HG02759 (cell line): ENCODE data around the gene HOXD13.

Source experiments
- ATAC-seq: cut with Tn5 transposase; IDR thresholded peaks from one replicate; pipeline ENCODE4 v1.9.1; 2021; ENCODE audit warnings: mild to moderate bottlenecking, moderate library complexity; ENCODE audit not compliant: unreplicated experiment

HOXD13 gene

DNA sequence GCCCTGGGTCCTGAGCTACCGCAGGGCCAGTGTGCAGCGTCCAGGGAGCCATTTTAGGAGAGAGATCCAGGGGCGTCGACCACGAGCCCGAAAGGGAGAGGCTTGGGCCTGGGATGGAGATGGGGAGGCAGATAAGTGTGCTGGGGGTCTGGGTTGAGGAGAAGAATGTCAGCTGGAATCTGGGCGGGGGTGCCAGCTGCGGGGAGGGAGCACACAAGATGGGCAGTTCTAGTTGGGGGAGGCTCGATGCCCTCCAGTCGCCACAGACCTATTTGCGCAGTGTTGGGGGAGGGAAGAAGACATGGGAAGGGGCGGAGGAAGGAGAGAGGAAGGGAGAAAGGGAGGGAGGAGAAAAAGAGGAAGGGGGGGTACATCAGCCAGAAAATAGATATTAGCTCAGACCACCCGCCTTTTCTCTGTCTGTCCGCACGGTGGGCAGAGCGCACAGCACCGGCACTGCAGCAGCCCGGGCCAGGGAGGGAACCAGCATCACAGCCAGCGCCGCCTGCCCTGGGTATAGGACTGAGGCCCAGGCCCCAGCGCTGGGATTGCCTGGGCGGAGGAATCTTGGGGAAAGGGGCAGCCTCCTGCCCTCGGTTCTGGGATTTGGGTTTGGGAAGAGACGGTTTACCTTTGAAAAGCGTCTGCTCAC, 12.7 kb downstream of the HOXD13 start:
- no peak for ATAC-seq

DNA sequence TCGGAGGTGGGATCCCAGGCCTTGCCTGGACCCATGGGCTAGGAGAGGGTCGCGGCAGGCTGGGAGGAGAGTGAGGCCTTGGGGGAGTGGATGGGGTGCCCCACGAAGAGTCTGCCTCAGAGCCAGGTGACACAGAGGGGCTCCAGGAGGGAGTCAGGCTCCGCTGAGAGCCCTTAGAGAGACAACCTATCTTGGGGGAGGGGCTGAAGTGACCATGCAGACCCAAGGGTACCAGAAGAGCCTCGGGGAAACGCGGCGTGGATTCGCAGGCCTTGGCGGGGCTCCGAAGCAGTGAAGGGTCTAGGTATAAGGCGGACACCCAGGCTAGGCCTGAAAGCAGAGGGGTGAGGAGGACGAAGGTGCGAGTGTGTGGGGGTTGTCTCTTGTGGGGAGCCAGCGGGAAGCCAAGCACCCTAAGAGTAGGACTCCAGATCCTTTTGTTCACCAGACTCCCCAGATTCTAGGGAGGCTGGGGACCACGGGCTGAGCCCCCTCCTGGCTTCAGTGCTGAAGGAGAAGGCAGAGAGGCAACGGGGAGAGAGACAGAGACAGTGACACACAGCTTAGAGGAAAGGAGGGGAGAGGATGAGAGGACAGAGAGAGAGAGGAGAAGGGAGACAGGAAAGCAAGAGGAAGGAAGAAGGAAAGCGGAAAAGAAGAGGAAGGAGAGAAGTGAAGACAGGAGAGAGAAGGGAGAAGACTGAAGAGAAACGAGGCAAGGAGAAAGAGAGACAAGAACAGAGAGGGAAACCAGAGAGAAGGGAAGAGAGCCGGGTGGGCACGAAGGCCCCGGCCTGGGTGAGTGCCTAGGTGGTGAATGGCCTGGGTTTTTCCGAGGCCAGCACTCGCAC, 13.4 kb downstream of the HOXD13 start:
- no peak for ATAC-seq

DNA sequence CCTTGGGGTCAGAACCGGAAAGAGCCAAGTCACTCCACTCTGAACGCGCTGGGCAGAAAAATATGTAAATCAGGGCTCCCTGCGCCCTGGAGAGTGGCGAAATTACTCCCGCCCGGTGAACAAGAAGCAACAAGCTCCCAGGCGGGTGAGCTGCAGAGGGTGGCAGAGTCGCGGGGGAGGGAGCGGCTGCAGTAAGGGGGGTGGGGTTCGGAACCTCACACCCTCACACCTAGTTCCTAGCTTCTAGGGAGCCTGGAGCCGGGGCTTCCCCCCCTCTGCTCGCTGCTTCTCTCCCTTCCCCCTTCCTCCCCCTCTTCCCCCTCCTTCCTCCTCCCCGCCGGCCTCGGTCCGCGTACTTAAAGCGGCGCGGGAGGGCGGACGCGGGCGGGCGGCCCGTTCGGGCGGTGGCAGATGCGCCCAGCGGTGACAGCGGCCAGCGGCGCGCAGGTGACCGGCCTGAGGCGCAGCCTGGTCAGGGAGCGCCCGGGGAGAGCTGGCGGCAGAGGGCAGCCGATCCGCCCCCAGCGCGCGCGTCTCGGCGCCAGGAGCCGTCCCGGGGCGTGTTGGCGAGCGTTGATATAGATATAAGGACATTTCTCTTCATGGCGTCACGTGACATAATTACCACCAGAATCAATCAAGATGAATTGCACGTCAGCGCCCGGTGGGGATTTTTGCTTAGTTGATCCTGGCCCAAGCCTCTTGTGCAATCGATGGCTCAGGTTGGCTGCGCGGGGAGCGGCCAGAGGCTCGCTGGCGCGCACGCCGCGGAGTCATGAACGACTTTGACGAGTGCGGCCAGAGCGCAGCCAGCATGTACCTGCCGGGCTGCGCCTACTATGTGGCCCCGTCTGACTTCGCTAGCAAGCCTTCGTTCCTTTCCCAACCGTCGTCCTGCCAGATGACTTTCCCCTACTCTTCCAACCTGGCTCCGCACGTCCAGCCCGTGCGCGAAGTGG, 14.3 kb downstream of the HOXD13 start, which contains the start of gene HOXD11:
Gene HOXD11, plus strand, starts transcription at position 700 of the 959 bp plus-strand sequence. Its CDS starts 76 bp downstream, at position 776.
- no peak for ATAC-seq

DNA sequence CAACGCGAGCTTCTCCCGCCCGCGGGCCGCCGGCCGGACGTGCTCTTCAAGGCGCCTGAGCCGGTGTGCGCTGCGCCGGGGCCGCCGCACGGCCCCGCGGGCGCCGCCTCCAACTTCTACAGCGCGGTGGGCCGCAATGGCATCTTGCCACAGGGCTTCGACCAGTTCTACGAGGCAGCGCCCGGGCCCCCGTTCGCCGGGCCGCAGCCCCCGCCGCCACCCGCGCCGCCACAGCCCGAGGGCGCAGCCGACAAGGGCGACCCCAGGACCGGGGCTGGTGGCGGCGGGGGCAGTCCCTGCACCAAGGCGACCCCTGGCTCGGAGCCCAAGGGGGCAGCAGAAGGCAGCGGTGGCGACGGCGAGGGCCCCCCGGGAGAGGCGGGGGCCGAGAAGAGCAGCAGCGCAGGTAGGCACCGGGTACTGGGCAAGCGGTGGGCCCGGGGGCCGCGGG, 15.2 kb downstream of the HOXD13 start:
- no peak for ATAC-seq

DNA sequence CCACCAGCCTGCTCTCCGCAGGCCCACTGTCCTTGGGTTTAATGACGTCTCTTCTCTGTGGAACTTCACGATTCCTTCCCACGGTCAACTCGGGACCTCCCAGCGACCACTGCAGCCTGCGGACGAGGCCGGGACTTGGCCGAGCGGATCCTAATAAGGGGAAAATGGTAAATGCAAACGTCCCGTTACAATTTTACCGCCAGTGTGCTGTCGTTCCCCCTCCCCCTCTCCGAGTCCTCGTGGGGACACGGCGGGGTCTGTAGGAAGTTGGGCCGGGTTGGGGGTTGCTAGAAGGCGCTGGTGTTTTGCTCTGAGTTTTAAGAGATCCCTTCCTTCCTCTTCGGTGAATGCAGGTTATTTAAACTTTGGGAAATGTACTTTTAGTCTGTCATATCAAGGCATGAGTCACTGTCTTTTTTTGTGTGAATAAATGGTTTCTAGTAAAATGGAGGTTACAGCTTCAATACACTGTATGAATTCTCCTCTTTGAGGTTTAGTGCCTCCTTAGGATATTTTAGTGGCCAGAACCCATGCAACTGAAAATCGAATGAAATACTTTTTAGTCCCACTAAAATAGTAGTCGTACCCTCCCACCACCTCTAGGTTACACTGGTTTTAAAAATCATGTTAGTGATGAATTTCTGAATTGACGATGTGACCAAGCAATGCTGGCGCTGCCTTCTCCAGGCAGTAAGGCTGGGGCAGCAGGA, 16.8 kb downstream of the HOXD13 start:
- no peak for ATAC-seq

DNA sequence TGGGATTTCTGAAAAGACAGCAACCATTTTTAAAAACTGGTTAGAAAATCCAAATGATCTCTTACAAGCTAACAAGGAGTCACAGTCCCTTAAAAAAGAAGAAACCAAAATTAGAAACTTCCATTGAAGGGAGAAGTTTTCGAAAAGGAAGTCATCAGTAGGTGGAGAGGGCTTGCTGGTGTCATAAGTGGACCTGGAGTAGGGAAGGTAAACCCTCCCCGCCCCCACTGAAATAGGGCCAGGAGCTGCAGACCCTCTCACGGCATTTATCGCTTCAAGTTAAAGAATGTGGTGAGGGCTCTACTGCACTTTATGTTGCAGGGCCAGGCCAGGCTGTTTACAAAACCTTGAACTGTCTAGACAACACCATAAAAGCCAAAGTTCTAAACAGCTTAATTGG, 17.4 kb downstream of the HOXD13 start:
- no peak for ATAC-seq

DNA sequence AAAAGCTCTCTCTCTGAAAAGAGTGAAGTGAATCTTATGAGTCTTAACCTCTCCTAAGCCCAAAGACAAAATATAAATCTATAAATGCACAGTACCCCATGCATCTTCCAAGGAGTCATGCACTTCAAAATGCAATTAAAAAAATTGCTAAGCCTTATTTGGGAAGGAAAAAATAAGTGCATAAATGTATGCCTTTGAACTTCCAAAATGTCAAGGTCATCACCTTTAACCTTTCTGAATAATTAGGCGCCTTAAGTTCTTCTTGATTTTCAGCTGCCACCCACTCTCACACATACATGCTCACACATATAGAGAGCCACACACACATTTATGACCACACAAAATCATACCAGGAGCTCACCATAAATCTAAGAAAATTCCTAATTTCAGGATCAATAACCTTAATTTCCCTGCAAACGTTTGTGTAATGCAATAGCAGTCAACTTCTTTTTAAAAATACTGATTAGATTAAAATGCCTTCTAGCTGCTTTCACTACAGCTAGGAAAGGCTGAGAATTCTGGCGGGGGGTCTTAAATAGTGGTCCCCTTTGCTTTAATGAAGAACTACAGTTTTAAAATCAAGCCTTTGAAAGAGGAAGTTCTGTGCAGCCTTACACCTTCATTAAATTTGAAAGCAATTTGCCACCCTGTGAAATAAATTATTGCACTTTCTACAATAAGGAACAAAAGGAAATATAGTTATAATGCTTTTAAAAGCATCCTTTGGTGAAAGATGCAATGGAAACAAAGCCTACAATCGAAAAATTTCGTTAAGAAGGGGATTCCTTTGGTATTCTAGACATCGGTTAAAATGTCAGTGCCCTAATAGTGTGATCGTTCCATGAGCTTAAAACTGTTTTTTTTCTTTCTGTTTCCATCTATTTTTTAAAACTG, 18.1 kb downstream of the HOXD13 start:
- ATAC-seq: no peak

DNA sequence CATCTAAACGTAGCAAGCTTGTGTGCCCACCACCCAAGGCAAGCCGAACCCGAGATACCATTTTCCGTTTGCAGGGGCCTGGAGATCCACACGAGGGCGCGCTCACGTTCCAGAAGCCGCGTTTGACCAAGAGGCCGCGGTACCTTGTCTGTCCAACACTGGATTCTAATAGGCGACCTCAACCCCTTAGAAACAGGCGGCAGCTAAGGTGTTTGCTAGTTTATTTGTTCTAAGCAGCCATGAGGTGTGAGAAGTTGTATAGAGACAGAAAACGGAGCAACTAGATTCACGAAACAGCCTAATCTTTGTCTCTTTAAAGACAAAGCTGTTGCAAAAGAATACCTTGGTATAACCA, 18.8 kb downstream of the HOXD13 start:
- no peak for ATAC-seq

DNA sequence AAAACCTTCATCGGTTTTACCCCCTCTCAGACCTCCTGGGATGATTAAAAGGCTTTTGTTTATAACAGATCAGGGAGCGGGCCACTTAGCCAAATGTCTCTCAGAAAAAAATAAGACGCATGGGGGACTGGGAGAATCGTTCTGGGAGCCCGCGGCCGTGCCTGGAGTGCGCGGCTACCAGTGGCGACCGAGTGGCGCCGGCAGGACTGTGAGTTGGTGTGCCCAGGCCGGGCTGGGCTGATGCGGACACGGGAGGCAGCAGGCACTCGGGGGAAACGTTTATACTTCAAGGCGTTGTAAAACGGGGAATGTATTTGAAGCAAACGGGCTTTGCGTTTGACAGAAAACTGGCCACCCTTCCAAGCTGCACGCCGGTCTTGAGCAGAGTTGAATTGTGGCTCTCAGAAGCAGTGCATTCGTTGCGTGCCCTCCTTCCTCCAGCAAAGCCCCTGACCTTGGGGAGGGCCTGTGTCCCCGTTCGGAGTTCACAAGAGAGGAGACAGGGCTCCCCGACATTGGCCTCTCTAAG, 19.4 kb downstream of the HOXD13 start:
- no peak for ATAC-seq

DNA sequence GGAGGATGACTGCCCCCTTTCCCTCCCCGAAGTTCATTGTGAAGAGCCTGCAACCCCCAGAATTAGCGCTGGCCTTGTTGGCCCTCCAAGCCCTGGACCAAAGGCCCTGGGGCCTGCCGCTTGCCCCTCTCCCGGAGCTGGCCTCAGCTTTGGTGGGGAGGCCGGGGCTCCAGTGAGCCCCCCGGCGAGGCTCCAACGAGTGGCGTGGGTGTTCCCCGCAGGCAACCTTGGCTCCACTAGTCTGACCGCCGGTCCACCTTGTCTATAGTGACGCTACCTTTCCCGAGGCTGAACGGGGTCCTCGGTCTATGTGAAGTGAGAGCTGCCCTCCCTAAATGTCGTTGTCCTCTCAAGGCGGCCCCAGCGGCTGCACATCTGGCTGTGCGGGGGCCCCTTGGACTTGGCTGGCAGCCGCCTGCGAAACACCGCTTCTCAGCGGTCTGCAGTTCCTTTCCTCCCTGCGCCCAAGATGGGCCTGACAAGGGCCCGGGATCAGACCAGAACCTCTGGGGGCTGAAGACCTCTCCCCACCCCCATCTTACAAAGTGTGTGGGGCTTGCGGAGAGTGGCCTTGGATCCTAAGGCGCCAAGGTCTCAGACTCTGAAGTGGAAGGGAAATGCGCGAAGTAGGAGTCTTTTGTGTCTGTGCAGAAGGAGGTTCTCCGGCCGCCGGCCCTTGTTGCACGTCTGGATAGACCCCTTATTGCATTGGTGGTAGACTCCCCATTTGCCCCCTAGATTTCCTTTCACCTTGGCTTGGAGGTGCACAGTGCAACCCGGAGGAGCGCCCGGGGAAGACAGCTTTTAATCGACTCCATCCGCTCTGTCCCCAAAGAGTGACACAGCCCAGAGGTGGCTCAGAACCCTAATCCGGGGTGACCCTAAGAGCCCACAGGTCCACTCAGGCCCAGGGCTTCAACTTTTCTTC, 20.1 kb downstream of the HOXD13 start:
- ATAC-seq: no peak

DNA sequence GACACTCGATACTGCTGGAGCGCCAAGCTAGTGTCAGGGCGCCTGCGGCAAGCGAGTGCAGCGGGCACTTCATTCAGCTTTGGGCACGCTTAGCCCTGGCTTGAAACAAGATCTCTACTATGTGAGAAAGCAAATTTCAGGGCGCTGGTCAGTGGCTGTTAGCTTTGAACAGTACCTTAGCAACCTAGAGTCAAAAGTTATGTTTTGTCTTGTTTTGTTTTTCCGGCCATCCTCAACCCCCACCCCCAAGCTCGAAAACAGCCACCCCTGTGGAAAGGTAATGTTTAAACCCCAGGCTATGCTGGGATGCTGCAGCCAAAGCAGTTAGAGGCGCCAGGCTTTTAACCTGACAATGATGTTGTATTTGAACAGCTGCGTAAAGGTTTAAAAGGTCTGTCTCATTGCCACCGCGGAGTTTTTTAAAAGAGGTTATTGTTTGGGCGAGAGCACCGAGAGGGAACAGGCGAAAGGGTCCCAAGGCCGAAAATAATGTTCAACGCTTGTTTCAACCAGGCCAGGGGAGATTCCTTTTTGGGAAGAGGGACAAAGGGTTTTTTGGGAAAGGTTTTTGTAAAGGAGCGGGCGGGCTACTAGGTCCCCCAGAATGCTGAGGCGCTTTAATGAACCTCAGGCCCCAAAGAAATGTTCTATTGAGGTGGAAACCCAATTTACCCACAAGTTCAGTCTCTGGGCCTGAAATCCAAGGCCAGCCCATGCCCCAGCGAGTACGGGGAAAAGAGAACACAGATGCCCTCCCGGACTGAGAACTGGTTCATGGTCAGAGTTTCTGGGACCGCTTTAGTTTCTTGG, 21.8 kb downstream of the HOXD13 start:
- no peak for ATAC-seq

DNA sequence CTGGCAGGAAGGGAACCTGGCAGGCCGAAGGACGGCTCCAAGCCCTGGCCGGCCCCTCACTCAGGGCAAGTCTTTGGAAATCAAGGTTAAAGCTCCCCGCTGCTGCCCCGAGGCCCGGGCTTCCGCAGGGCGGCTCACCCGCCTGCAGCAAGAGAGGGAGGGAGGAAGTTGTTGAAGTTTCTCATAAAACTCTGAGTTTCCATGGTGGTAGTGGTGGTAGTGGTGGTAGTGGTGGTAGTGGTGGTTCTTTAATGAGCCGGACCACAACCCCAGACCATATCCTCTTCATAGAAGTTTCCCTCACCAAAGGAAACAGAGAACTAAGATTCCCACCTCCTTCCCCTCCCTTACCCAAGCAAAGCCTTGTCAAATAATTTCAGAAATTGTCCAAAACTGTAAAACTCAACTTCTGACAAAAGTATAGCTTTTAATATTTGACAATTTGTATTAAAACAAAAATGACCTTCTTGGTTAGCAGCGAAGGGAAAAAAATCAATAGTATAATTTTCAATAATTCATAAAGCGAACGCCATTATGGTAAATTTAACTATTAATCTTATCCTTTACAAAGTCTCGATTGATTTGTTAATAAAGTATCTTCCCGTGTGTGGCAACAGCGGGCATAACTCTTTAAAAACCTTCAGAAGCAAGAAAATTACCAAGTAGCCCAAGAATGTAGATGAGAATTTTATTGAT, 22.6 kb downstream of the HOXD13 start:
- ATAC-seq: no peak

DNA sequence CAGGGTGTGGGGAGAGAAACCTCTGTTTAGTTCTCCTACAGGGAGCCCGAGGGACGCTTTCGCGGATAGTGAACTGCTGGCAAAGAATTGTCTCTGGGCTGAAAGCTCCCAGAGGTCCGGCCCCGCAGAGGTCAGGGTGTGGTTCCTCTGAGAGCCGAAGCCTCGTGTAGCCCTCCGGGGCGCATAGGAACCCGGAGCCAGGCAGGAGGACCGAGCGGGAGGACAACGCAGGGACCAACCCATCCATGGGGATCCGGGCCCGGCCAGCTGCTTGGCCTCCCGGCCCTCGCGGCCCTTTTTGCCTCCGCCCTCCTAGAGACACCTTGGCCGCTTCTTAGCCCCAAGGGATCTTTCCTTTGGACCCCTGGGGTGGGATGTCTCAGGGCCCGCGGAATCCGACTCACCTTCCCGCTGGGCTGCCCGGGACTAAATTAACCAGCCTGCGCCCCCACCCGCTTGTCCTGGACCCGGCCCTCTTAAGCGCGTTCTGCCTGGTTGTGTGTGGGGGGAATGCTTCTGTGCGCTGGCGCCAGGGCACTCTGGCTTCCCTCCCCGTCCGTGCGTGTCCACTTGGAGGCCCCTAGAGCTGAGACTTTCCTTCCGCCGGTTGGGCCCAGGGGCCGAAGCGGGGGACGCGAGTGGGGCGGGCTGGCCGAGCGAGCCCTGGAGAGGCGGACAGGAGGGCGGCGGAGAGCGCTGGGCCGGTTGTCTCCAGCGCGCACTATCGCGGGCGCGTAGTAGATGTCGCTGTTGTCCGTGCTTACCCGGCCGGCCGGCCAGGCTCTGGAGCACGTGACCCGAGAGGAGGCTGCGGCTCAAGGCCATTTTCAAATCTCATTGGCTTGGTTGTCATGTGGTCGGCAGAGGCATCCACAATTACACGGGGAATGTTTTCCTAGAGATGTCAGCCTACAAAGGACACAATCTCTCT, 23.6 kb downstream of the HOXD13 start, which contains the start of gene HOXD10:
Gene HOXD10, plus strand, starts transcription at position 896 of the 931 bp plus-strand sequence. CDS start 56 bp downstream, outside the sequence.
- ATAC-seq: no peak

DNA sequence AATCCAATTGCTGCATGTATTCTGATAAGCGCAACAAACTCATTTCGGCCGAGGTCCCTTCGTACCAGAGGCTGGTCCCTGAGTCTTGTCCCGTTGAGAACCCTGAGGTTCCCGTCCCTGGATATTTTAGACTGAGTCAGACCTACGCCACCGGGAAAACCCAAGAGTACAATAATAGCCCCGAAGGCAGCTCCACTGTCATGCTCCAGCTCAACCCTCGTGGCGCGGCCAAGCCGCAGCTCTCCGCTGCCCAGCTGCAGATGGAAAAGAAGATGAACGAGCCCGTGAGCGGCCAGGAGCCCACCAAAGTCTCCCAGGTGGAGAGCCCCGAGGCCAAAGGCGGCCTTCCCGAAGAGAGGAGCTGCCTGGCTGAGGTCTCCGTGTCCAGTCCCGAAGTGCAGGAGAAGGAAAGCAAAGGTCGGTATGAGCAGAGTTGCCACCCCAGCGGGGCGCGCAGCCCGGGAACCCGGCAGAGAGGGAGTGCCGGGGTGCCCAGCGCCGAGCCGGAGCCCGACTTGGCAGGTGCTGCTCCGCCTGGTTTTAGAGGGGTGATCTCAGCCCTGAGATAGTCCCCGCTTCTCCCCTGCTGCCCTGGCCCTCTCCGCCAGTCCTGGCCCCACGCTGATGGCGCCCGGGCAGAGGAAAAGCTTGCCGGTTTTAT, 24.8 kb downstream of the HOXD13 start:
- ATAC-seq: no peak

DNA sequence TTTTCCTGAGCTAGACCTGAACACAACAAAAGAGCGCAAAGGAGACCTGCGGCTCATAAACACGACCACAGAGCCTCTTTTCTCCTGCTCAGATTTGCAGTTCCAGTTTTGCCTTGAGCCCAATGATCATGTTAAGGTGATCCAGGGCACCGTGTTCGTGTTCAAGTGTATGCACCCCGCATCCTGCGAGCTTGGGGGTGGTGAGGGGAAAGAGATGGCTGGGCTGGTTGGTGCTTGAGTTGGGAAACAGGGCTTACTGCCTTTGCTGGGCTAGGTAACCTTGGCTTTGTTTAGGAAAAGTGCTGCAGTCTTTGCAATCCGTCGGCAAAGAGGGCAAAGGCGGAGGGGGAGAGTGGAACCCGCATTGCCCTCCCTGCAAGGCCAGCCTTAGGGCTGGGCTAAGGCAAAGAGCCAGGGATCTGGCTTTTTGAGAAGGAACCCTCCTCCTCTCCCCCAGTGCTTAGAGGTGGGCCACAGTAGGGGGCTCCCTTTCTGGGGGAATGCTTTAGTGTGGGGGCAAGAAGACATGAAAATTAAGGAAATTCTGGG, 25.4 kb downstream of the HOXD13 start:
- ATAC-seq: no peak
